Measurements from ENCODE around the gene NBDY. TPM values are rescaled to one million over a fixed set of nuclear protein-coding genes. Genes with fewer than 3 reads are reported as not detected.
"Not testable (repeated sequence)": the region's sequence is repeated elsewhere in the genome, so short reads cannot be mapped to it uniquely, and the experiment has no call there.

Gene NBDY, protein sequence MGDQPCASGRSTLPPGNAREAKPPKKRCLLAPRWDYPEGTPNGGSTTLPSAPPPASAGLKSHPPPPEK
- 10 to 100 TPM; 12.7 to 35.3 TPM for total RNA-seq

DNA sequence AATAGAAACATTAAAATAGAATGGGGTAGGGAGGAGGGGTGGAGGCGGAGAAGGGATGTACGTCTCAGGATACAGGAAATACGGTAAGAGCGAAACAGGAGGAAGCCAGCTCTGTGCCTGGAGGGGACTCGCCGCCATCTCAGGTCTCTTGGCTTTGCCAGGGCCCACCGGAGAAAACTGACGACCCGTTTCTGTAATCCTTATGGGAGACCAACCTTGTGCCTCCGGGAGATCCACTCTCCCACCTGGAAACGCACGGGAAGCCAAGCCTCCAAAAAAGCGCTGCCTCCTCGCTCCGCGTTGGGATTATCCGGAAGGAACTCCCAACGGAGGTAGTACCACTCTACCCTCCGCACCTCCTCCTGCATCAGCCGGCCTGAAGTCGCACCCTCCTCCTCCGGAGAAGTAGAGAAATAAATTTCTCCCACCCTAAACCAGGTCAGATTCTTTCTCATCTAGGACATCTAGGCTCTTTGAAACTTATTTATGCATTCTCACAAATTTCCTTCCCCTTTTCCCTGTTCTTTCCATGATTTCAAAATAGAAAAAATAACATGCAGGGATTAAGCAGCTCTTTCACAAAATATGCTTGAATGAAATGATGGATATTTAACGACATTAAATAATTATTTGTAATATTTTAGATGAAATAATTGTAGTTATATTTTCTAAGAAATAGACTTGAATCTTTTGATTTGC is at the start of gene NBDY:
Gene NBDY (plus strand): TSS at position 92 of the 699 bp plus-strand sequence. CDS start 111 bp downstream, at position 203.
- Mint-ChIP-seq H3K9me3 (no peaks in the 10 kb centered on the region), H3K4me3 (peak within 1 kb of the TSS; percentile 88), H3K4me1 (ENCODE audit: low read depth in 2 of 2) (peaks cover 6 to 9% of the 10 kb centered on the region in 2 donors), H3K27ac (peak within 1 kb of the TSS; percentile 63 to 88), H3K27me3 (peaks cover 0 to 7% of the 10 kb centered on the region in 2 donors), H3K36me3 (no peaks in the 10 kb centered on the region)
- DNase-seq (ENCODE audit: low spot score) (no peak), ATAC-seq (peak; percentile 73 to 82)

DNA sequence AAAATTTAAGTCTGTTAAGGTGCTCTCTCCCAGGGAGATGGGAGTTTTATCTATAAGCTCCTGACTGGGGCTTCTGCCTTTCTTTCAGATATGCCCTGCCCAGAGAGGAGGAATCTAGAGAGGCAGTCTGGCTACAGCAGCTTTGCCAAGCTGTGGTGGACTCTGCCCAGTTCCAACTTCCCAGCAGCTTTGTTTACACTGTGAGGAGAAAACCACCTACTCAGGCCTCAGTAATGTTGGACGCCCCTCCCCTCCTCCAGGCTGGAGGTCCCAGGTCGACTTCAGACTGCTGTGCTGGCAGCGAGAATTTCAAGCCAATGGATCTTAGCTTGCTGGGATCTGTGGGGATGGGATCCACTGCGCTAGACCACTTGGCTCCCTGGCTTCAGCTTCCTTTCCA is 24.5 kb upstream of the NBDY start:
- not testable (repeated sequence) for ATAC-seq; H3K4me1 Mint-ChIP-seq (ENCODE audit: low read depth in 2 of 2); H3K27ac Mint-ChIP-seq; DNase-seq (ENCODE audit: low spot score); H3K9me3 Mint-ChIP-seq; H3K36me3 Mint-ChIP-seq; H3K4me3 Mint-ChIP-seq
- H3K27me3 Mint-ChIP-seq: peaks cover 8 to 33% of the 10 kb centered on the region in 2 donors

- Mint-ChIP-seq H3K9me3 (no peaks in the 10 kb centered on the region), H3K27me3 (peaks cover 7 to 14% of the 10 kb centered on the region in 2 donors), H3K4me1 (ENCODE audit: low read depth in 2 of 2) (peaks cover 2 to 5% of the 10 kb centered on the region in 2 donors), H3K36me3 (no peaks in the 10 kb centered on the region), H3K27ac (peak overlapping the region in 1 of 2 donors; percentile 17), H3K4me3 (no peak overlapping the region)
- ATAC-seq: no peak
- DNase-seq (ENCODE audit: low spot score): no peak
Measured at GRCh38 chrX:56726605-56727004, 2.4 kb upstream of the NBDY start.

GRCh38 chrX:56727531-56727930 is 1.5 kb upstream of the NBDY start:
- H3K9me3 Mint-ChIP-seq: no peaks in the 10 kb centered on the region
- peaks cover 0 to 7% of the 10 kb centered on the region in 2 donors for H3K27me3 Mint-ChIP-seq
- H3K27ac Mint-ChIP-seq: peak overlapping the region in 1 of 2 donors; percentile 3

DNA sequence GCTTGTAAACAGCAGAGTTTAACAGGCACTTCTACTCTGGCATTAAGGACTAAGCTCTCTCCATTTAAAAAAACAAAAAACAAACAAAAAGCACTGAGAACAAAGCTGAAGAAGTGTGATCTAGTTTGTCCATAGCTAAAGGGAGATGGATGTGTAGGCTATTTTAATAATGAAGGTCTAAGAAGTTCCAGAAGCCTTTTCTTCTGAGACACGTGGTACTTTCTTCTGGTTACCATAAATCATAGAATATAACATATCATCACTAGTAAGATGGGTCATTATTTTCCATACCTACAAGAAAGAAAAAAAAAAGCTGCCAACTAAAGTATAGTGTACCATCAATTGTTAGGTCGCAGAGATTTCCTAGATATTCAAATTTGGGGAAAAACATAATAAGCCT is 722 bp upstream of the NBDY start:
- H3K36me3 Mint-ChIP-seq: no peaks in the 10 kb centered on the region
- H3K4me1 Mint-ChIP-seq (ENCODE audit: low read depth in 2 of 2): peaks cover 2 to 9% of the 10 kb centered on the region in 2 donors
- DNase-seq (ENCODE audit: low spot score) (no peak), ATAC-seq (no peak)
- peak overlapping the region; percentile 88 for H3K4me3 Mint-ChIP-seq
- H3K27me3 Mint-ChIP-seq: peaks cover 0 to 7% of the 10 kb centered on the region in 2 donors
- peak overlapping the region in 1 of 2 donors; percentile 3 for H3K27ac Mint-ChIP-seq
- no peaks in the 10 kb centered on the region for H3K9me3 Mint-ChIP-seq

More at GRCh38 chrX:56727531-56727930, 1.5 kb upstream of the NBDY start:
- peaks cover 2 to 9% of the 10 kb centered on the region in 2 donors for H3K4me1 Mint-ChIP-seq (ENCODE audit: low read depth in 2 of 2)
- H3K4me3 Mint-ChIP-seq: no peak overlapping the region
- DNase-seq (ENCODE audit: low spot score) (no peak), ATAC-seq (no peak)
- no peaks in the 10 kb centered on the region for H3K36me3 Mint-ChIP-seq

- H3K4me3 Mint-ChIP-seq: peak overlapping the region; percentile 88
- DNase-seq (ENCODE audit: low spot score): no peak
- H3K9me3 Mint-ChIP-seq: no peaks in the 10 kb centered on the region
- peaks cover 0 to 7% of the 10 kb centered on the region in 2 donors for H3K27me3 Mint-ChIP-seq
- H3K4me1 Mint-ChIP-seq (ENCODE audit: low read depth in 2 of 2): peaks cover 6 to 9% of the 10 kb centered on the region in 2 donors
- no peak for ATAC-seq
- peak overlapping the region in 1 of 2 donors; percentile 63 for H3K27ac Mint-ChIP-seq
- H3K36me3 Mint-ChIP-seq: no peaks in the 10 kb centered on the region
Measured at GRCh38 chrX:56728752-56729151, 291 bp upstream of the NBDY start.

GRCh38 chrX:56733459-56734046 is 4.5 kb downstream of the NBDY start:
- Mint-ChIP-seq H3K27ac (no peak overlapping the region), H3K27me3 (peaks cover 0 to 5% of the 10 kb centered on the region in 2 donors), H3K36me3 (peaks cover 15% of the 10 kb centered on the region), H3K9me3 (no peaks in the 10 kb centered on the region), H3K4me3 (no peak overlapping the region), H3K4me1 (ENCODE audit: low read depth in 2 of 2) (peaks cover 6 to 19% of the 10 kb centered on the region in 2 donors)
- ATAC-seq (peak in 1 of 2 donors; percentile 55), DNase-seq (ENCODE audit: low spot score) (peak; percentile 79)

DNA sequence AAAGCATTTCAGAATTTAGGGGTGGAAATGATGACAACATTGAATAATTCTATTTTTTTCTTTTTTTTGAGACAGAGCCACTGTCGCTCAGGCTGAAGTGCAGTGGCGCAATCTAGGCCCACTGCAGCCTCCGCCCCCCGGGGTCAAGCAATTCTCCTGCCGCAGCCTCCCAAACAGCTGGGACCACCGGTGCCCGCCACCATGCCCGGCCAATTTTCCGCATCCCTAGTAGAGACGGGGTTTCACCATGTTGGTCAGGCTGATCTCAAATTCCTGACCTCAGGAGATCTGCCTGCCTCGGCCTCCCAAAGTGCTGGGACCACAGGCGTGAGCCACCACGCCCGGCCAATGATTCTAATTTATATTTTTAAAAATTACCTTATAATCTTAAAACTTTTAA is 7.2 kb downstream of the NBDY start:
- no peak overlapping the region for H3K4me3 Mint-ChIP-seq
- H3K36me3 Mint-ChIP-seq: peaks cover 19% of the 10 kb centered on the region
- no peaks in the 10 kb centered on the region for H3K9me3 Mint-ChIP-seq
- ATAC-seq: no peak
- DNase-seq (ENCODE audit: low spot score): no peak
- peaks cover 0 to 14% of the 10 kb centered on the region in 2 donors for H3K27me3 Mint-ChIP-seq
- no peak overlapping the region for H3K27ac Mint-ChIP-seq
- H3K4me1 Mint-ChIP-seq (ENCODE audit: low read depth in 2 of 2): peaks cover 6 to 14% of the 10 kb centered on the region in 2 donors

GRCh38 chrX:56738670-56739069 is 9.6 kb downstream of the NBDY start:
- DNase-seq (ENCODE audit: low spot score): no peak
- H3K27me3 Mint-ChIP-seq: peaks cover 0 to 22% of the 10 kb centered on the region in 2 donors

GRCh38 chrX:56744996-56745395 is 16.0 kb downstream of the NBDY start:
- no peaks in the 10 kb centered on the region for H3K9me3 Mint-ChIP-seq
- no peak for ATAC-seq
- DNase-seq (ENCODE audit: low spot score): no peak
- H3K4me3 Mint-ChIP-seq: no peak overlapping the region
- H3K27ac Mint-ChIP-seq: no peak overlapping the region
- H3K4me1 Mint-ChIP-seq (ENCODE audit: low read depth in 2 of 2): peaks cover 0 to 6% of the 10 kb centered on the region in 2 donors
- H3K27me3 Mint-ChIP-seq: peaks cover 0 to 28% of the 10 kb centered on the region in 2 donors
- peaks cover 26% of the 10 kb centered on the region for H3K36me3 Mint-ChIP-seq

More at GRCh38 chrX:56738670-56739069, 9.6 kb downstream of the NBDY start:
- Mint-ChIP-seq H3K9me3 (no peaks in the 10 kb centered on the region), H3K4me1 (ENCODE audit: low read depth in 2 of 2) (peaks cover 4 to 10% of the 10 kb centered on the region in 2 donors), H3K36me3 (peaks cover 37% of the 10 kb centered on the region), H3K27ac (no peak overlapping the region), H3K4me3 (no peak overlapping the region)
- no peak for ATAC-seq

- H3K27ac Mint-ChIP-seq: no peak overlapping the region
Measured at GRCh38 chrX:56746996-56747395, 18.0 kb downstream of the NBDY start.

GRCh38 chrX:56751071-56751470 is 22.0 kb downstream of the NBDY start:
- H3K9me3 Mint-ChIP-seq: no peaks in the 10 kb centered on the region

More at GRCh38 chrX:56746996-56747395, 18.0 kb downstream of the NBDY start:
- DNase-seq (ENCODE audit: low spot score): no peak
- Mint-ChIP-seq H3K9me3 (no peaks in the 10 kb centered on the region), H3K4me1 (ENCODE audit: low read depth in 2 of 2) (peaks cover 3 to 8% of the 10 kb centered on the region in 2 donors), H3K36me3 (peaks cover 15% of the 10 kb centered on the region), H3K27me3 (peaks cover 0 to 20% of the 10 kb centered on the region in 2 donors), H3K4me3 (no peak overlapping the region)
- ATAC-seq: no peak

GRCh38 chrX:56757327-56757726 is 28.3 kb downstream of the NBDY start:
- H3K4me1 Mint-ChIP-seq (ENCODE audit: low read depth in 2 of 2): peaks cover 16 to 23% of the 10 kb centered on the region in 2 donors
- no peak overlapping the region for H3K4me3 Mint-ChIP-seq
- peaks cover 16% of the 10 kb centered on the region for H3K36me3 Mint-ChIP-seq
- ATAC-seq: no peak
- no peak overlapping the region for H3K27ac Mint-ChIP-seq
- no peaks in the 10 kb centered on the region for H3K9me3 Mint-ChIP-seq
- H3K27me3 Mint-ChIP-seq: peaks cover 0 to 12% of the 10 kb centered on the region in 2 donors
- no peak for DNase-seq (ENCODE audit: low spot score)

More at GRCh38 chrX:56751071-56751470, 22.0 kb downstream of the NBDY start:
- Mint-ChIP-seq H3K4me3 (no peak overlapping the region), H3K27me3 (peaks cover 0 to 16% of the 10 kb centered on the region in 2 donors), H3K4me1 (ENCODE audit: low read depth in 2 of 2) (peaks cover 4 to 18% of the 10 kb centered on the region in 2 donors), H3K36me3 (peaks cover 20% of the 10 kb centered on the region), H3K27ac (no peak overlapping the region)
- ATAC-seq (no peak), DNase-seq (ENCODE audit: low spot score) (no peak)

DNA sequence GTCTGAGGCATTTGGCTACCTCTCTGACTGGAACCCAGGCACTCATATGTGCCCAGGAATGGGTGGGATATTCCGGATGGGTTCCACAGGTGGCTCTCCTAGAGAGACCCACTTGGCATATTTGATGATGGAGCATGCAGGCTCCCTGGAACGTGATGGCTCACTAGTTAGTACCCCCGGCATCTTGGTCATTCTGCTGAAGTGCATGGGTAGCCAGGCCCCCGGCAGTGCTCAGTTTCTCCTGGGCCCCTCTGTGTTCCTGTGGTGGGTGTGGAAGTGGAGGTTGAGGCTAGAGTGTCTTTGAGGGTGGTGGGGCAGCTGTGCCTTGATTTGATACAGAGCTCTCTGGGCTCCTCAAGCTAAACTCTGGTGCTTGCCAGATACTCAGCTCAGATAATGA is 29.4 kb downstream of the NBDY start:
- ATAC-seq (no peak), DNase-seq (ENCODE audit: low spot score) (no peak)
- Mint-ChIP-seq H3K36me3 (peaks cover 12% of the 10 kb centered on the region), H3K4me1 (ENCODE audit: low read depth in 2 of 2) (peaks cover 22 to 25% of the 10 kb centered on the region in 2 donors), H3K4me3 (no peak overlapping the region), H3K9me3 (no peaks in the 10 kb centered on the region), H3K27ac (no peak overlapping the region), H3K27me3 (peaks cover 0 to 9% of the 10 kb centered on the region in 2 donors)
